SU-DHL-6 (cell line): ENCODE measurements around the gene NT5C2.

Source experiments
- CTCF ChIP-seq: fragments of 200-600 bp; sonication (generic); IDR thresholded peaks from one replicate; pipeline ENCODE4 v1.5.1; 2017; ENCODE audit warnings: antibody characterized with exemption, mild to moderate bottlenecking, low read length, moderate library complexity; ENCODE audit not compliant: insufficient read depth, poor library complexity, severe bottlenecking
- EZH2phosphoT487 ChIP-seq: fragments of 200-600 bp; sonication (generic), shearing (Covaris generic); conservative IDR thresholded peaks from 2 replicates; pipeline ENCODE4 v1.6.1; 2018; ENCODE audit warnings: mild to moderate bottlenecking, antibody characterized with exemption, low read length, moderate library complexity, mixed read lengths

GRCh38 chr10:103123282-103124024 is 69.6 kb downstream of the NT5C2 start:
- TF ChIP-seq CTCF (no peak), EZH2phosphoT487 (no peak)
